ENCODE measurements around the gene CYP4F12.
"Not testable (repeated sequence)": the region's sequence is repeated elsewhere in the genome, so short reads cannot be mapped to it uniquely, and the experiment has no call there.

CYP4F12 gene

DNA sequence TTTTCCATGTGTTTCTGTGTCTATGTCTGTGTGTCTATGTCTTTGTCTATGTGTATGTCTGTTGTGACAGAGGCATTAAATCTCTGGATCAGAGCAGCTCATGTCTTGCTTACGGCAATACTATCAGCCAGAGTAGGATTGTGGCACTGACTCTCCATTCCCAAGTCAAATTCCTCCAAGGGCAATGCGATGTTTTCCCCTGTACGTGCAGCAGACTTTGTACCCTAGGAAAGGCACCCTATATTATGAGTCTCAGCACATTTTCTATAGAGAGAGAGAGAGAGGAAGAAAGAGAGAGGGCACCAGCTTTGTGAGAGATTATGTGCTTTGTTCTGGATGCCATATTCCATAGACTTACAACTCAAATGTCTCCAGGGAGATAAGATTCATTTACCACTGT is 21.1 kb upstream of the CYP4F12 start:
- no peak for DNase-seq

DNA sequence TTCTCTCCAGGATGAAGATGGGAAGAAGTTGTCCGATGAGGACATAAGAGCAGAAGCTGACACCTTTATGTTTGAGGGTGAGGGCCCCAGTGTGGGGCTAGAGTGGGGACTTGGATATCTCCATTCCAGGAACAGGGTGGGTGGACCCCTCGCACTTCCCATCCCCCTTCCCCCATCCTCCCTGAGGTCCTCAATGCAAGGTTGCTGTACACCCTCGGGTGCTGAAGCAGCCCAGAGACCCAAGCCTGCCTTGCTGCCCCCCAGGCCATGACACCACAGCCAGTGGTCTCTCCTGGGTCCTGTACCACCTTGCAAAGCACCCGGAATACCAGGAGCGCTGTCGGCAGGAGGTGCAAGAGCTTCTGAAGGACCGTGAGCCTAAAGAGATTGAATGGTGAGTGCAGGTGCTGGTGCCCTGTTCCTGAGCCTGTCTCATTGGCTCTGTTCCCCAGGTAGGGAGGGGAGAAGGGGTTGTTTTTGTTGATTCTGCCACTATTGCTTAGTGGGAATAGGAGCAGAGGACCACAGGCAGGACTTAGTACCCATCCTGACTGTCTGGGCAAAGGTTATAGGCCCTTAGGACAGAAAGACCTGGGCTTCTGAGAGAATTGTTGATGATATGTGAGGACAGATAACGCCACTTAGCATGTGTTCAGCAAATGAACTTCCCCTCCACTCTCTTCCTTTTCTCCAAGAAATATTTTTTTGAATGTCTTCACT is 20.2 kb upstream of the CYP4F12 start:
- DNase-seq: no peak

DNA sequence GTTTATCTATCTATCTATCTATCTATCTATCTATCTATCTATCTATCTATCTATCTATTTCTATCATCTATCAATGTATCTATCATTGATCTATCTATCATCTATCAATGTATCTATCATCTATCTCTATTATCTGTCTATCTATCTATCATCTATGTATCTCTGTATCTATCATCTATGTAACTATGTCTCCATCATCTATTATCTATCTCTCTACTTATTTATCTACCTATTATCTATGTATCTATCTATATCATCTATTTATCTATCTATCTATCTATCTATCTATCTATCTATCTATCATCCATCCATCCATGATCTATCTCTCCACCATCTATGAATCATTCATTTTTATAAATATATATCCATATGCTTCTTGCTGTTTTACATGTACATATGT is 16.4 kb upstream of the CYP4F12 start:
- no peak for DNase-seq

DNA sequence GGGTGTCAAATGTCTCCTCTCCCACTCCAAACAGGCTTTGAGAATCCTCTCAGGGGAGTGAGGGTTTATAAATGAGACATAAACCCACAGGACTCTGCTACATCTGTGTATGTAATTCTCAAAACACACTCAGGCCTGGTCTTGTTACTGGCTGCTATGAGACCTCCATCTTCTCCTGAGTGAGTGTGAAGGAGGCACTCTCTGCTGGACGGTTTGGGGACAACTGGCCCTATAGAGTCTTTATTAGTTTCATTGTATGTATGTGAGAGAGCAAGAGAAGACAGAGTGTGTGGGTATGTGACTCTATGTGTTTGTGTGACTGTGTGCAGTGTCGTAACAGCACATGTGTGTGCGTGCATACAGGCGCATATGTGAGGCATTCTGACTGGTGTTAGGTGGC is 9.6 kb upstream of the CYP4F12 start:
- DNase-seq: no peak

DNA sequence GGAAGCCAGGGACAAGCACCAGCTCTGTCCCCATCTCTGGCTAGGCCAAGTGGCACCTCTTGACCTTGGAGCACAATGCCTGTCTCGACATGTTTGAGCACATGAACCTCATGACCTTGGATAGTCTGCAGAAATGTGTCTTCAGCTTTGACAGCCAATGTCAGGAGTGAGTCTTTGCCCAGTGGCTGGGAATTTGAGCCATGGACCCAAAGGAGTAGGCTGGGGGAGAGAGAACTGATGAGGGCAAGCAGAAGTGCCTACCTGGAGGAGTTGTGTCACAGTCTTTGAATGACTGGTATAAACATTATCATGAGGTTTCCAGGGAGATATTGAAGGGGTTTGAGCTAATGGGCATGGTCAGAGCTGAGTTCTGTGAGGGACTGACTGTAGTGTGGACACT is 6.7 kb upstream of the CYP4F12 start:
- no peak for DNase-seq

DNA sequence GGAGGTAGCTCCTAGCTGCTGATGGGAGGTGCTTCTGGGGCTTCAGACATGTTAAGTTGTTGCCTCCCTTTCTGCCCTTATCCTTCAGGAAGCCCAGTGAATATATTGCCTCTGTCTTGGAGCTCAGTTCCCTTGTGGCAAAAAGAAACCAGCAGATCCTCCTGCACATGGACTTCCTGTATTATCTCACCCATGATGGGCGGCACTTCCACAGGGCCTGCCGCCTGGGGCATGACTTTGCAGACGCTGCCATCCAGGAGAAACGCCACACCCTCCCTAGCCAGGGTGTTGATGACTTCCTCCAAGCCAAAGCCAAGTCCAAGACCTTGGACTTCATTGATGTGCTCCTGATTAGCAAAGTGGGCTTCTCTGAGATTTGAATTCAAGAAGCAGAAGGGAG is 6.0 kb upstream of the CYP4F12 start:
- peak; percentile 48 for DNase-seq

DNA sequence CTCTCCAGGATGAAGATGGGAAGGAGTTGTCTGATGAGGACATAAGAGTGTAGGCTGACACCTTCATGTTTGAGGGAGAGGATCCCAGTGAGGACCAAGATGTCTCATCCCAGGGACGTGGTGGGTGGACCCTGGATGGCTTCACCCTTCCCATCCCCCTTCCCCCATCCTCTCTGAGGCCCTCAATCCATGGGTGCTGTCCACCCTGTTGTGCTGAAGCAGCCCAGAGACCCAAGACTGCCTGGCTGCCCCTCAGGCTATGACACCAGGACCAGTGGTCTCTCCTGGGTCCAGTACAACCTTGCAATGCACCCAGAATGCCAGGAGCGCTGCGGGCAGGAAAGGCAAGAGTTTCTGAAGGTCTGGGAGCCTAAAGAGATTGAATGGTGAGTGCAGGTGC is 3.4 kb upstream of the CYP4F12 start:
- no peak for DNase-seq

DNA sequence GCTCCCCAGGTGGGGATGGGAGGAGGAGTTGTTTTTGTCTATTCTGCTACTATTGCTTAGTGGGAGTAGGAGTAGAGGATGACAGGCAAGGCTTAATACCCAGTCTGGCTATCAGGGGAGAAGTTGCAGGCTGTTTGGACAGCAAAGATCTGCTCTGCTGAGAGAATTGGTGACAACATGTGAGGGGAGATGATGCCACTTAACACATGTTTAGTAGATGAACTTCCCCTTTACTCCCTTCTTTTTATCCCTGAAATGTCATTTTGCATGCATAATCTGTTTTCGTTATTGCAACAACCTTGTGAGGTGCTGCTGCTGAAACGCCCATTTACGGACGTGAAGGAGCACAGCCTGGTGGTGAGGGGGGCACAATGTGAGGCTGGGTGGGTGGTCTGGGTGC is 3.0 kb upstream of the CYP4F12 start:
- no peak for DNase-seq

DNA sequence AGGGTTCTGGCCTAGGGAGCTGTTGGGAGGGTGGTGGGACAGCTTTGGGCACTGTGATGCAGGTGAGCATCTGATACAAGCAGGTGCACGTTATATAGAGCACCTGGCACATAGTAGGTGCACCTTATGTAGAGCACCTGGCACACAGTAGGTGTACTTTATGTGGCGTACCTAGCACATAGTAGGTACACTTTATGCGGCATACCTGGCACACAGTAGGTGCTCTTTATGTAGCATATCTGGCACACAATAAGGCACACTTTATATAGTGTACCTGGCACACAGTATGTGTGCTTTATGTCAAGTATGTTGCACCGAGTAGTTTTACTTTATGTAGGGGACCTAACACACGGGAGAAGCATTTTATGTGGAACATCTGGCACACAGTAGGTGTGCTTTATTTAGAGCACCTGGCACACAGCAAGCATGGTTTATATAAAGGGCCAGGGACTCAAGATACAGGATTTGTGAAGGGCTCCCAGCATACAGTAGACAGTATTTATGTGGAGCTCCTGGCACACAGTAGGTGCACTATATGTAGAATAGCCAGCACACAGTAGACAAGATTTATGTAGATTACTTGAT is 1.6 kb upstream of the CYP4F12 start:
- DNase-seq: no peak

DNA sequence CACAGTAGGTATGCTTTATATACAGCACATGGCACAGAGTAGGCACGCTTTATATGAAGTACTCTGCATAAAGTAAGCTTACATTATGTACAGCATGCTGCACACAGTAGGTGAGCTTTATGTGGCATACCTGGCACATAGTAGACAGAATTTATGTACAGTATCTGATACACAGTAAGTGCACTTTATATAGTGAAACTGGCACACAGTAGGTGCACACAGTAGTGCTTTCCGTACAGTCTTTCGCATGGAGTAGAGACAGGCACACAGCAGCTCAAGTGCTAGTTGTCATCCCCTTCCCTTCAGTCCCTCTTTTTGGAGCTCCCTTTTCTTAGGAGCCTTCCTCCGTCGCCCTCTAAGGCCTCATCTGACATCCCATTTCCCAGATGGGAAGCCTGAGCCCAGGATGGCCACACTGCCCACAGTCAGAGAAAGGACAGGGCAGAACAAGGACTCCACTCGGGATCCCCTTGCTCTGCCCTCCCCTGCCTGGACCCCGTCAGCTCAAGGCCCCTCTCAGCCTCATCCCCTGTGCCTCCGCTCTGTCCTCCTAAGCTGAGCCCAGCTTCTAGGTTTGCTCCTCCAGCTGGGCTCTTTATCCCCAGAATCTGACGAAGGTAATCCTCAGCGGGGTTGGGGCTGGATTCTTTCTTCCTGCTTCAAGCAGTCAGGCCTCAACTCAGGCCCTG is 852 bp upstream of the CYP4F12 start:
- DNase-seq: no peak

DNA sequence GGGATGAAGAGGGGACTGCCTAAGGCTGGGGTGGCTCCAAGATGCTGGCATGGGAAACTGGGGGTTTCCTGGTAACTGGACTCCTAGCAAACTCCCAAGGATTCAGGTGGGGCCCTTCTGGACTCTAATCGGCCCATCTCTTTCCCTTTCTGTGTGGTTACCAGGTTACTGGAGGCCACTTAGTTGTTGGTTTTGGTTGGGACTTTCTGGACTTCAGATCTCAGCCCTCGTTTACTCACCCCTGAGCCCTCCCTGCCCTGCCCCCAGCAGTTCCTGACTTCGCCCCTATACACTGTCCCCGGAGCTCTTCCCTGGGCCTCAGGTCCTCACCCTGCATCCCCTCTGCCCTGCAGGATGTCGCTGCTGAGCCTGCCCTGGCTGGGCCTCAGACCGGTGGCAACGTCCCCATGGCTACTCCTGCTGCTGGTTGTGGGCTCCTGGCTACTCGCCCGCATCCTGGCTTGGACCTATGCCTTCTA is 328 bp downstream of the CYP4F12 start:
- DNase-seq: no peak

DNA sequence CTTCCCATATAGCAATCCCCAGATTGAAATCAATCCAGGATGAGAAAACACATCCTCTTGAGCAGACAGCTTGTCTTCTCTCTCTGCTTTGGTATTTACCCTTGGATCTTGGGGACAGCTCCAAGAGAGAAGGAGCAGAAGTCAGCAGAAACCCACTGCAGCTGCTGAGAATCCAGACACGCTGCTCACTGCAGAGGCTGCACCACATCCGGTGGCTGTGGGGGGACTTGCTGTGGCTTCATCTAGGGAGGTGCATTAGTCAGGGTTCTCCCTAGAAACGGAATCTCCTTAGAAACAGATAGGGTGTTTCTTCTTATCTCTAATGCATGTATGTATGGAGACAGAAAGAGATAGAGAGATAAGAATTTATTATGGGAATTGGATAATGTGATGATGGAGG is 2.7 kb downstream of the CYP4F12 start:
- DNase-seq: peak; percentile 12

DNA sequence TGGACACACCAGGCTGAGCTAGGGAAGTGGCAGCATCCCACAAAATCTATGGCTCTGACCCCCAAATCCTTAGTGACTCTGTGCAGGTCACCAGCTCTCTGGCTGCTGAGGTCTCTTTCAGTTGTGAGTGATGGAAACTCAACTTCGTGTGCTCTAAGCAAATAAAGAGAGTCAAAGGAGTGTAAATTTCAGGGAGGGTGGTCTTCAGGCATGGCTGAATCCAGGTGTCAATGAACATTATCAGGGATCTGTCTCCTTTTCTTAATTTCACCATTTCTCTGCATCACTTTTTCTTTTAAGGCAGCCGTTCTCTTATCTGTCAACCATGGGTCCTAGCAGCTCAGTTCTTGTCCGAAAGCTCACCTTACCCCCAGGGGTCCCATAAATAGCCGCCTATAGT is 6.2 kb downstream of the CYP4F12 start:
- DNase-seq: no peak

DNA sequence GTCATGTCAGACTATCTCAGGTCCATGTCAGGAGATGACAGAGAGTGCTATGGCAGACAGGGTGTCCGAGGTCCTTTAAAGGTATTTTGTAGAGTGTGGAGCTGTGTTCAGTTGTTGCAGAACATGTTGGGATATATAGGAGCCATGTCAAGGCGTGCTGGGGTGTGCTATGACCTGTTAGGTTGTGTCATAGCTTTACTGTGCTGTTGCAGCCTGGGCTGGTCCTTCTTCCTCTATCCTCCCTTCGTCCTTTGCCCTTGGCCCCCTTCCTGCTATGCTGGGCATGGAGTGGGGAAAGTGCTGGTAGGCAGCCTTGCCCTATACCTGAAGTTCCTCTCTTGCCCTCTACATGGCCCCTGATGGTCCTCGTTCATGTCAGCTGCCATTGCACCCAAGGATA is 7.0 kb downstream of the CYP4F12 start:
- DNase-seq: not testable (repeated sequence)

DNA sequence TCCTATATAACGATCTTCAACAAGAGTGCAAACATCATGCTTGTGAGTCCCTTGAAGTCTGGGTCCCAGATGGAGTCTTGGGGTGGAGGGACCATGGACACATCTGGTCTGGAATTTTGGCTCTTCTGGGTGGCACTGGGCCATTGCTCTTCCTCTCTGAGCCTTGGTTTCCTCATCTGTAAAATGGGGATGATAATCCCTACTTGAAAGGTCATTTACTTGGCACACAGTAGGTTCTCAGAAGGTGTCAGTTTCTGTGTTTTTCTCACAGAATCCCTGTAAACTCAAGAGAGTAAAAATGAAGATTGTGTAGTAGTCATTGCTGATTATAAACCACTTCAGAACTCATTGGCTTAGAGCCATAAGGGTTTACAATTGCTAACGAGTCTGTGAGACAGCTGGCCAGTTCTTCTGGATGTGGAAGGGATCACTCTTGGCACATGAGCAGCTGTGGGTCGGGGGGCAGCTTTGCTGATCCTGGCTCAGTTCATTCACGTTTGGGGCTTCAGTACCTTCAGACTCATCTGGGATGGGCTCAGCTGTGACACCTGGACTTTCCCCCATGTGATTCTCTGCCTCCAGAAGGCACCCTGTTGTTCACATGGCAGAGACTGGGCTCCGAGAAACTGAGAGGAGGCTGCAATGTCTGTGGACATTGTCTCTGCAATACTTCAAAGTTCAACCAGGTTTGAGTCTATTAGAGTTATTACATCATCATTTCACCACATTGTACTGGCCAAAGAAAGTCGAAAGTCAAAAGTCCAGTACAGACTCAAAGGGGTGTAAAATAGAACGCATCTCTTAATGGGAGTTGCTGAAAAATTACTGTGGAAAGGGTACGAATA is 7.8 kb downstream of the CYP4F12 start:
- DNase-seq: no peak

DNA sequence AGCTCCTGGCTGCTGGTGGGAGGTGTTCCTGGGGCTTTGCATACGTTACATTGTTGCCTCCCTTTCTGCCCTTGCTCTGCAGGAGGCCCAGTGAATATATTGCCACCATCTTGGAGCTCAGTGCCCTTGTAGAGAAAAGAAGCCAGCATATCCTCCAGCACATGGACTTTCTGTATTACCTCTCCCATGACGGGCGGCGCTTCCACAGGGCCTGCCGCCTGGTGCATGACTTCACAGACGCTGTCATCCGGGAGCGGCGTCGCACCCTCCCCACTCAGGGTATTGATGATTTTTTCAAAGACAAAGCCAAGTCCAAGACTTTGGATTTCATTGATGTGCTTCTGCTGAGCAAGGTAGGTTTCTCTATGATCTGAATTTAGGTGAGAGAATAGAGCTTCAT is 10.5 kb downstream of the CYP4F12 start:
- no peak for DNase-seq

DNA sequence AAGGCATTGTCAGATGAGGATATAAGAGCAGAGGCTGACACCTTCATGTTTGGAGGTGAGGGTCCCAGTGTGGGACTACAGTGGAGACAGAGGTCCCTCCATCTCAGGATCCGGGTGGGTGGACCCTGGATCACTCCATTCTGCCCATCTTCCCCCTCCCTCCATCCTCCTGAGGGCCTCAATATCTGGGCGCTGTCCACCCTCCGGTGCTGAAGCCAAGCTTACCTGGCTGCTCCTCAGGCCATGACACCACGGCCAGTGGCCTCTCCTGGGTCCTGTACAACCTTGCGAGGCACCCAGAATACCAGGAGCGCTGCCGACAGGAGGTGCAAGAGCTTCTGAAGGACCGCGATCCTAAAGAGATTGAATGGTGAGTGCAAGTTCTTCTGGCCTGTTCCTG is 11.9 kb downstream of the CYP4F12 start:
- DNase-seq: no peak

DNA sequence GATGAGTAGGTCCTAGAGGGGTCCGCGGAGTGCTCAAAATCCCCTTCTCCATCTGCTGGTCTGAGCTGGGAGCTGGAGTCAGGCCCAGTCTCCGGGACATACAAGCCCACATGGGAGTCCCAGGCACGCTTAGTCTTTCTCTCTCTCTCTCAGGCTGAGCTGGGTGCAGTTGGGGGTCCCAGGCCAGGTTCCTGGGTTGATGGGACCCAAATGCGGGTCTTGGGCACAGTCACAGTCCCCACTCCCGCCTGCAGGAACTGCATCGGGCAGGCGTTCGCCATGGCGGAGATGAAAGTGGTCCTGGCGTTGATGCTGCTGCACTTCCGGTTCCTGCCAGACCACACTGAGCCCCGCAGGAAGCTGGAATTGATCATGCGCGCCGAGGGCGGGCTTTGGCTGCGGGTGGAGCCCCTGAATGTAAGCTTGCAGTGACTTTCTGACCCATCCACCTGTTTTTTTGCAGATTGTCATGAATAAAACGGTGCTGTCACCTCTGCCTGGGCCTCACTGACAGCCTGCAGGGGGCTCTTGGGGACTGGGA is 23.8 kb downstream of the CYP4F12 start:
- DNase-seq: no peak

DNA sequence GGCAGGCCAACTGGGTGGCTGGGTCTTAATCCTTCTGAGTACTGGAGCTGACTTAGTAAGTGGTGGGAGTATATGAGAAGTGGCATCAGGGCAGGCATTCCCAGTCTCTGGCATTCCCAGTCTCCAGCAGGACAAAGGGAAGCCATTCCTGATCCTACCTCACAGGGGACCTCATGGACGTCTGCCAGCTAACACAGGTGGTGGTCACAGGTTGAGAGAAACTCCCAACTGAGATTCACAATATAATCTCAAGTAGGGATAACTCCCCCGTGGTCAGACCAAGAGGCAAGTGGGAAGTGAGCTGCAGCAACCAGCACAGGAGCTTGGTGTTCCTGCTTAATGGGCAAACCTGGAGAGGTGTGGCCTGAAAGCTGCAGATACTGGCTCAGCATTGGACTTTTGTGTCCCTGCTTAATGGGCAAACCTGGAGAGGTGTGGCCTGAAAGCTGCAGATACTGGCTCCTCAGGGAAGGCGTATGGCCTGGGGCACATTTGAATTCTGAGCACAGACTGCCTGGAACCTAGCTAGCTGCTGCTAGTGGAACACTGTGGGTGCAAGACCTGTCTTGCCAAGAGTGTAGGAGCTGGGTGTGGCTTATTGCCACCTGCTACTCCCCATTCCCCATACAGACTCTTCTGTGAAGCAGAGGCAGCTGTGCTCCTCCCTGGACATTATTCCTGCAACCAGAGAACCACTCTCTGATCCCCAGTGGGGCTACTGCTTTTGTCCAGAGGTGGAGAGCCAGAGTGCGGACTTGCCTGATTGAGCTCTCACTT is 29.1 kb downstream of the CYP4F12 start:
- no peak for DNase-seq

DNA sequence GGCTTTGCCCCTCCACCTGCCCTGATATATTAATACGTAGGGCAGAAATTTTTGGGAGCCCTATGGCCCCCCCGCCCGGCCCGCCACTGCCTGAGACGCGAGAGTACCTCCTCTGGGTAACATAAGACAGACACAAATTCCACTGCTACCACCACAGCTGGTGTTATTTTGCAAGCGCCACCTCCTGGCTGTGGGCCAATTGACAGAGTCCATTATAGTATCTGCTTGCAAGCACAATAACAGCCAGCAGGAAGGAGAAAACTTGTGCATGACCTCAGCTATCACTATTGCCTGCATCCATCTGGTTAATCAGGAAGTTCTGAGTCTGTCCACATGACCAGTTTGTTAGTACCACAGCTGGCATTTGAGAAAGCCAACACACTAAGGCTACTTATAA is 29.6 kb downstream of the CYP4F12 start:
- DNase-seq: peak; percentile 77

DNA sequence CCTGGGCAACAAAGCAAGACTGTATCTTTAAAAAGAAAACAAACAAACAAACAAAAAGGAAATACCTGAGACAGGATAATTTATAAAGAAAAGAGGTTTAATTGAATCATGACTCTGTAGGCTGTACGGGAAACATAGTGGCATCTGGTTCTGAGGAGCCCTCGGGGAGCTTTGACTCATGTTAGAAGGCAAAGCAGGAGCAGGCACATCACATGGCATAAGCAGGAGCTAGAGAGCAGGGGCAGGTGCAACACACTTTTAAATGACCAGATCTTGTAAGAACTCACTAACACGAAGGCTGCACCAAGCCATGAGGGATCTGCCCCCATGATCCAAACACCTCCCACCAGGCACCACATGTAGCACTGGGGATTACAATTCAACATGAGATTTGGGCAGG is 41.8 kb downstream of the CYP4F12 start:
- no peak for DNase-seq

DNA sequence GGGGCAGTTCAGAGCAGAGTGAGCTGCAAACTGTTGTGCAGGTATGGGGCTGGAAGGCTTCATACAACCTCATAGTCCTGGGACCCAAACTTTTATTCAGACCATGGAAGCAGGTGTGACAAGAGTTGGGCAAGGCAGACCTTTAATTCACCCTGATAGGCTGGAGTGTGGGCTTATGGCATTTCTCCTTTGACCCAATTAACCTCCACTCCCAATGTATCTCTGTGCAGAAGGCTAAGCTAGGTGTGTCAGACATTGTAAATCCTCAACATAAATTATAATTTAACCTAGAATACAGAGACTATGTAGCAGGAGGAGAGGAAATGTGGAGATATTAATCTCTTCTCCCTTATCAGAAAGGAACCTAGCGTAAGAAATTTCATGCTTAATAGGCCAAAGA is 42.8 kb downstream of the CYP4F12 start:
- DNase-seq: no peak
